Neural cell (in vitro differentiated cells): ENCODE measurements around the gene NFIA.

Source experiments
- CTCF ChIP-seq: fragments of 450-650 bp; IDR thresholded peaks from 2 replicates; pipeline ENCODE4 v1.5.1; 2014; ENCODE audit warnings: antibody characterized with exemption, mild to moderate bottlenecking, moderate library complexity; ENCODE audit not compliant: poor library complexity, severe bottlenecking
- EP300 ChIP-seq: fragments of 450-650 bp; conservative IDR thresholded peaks from 2 replicates; pipeline ENCODE4 v1.6.1; 2014; ENCODE audit warnings: antibody characterized with exemption, mild to moderate bottlenecking, moderate library complexity; ENCODE audit not compliant: poor library complexity, severe bottlenecking
- EZH2 ChIP-seq: fragments of 200-600, 300-800 bp; shearing (Covaris generic), sonication (generic); IDR thresholded peaks from 2 replicates; pipeline ENCODE4 v1.6.1; 2014; ENCODE audit warnings: antibody characterized with exemption, low read length, borderline replicate concordance, mild to moderate bottlenecking; ENCODE audit not compliant: insufficient read depth, poor library complexity, severe bottlenecking
- MXI1 ChIP-seq: fragments of 450-650 bp; conservative IDR thresholded peaks from 2 replicates; pipeline ENCODE4 v1.6.1; 2014; ENCODE audit warnings: antibody characterized with exemption, mild to moderate bottlenecking; ENCODE audit not compliant: poor library complexity, severe bottlenecking
- POLR2AphosphoS5 ChIP-seq: IDR thresholded peaks from 2 replicates; pipeline ENCODE4 v1.6.1; 2012
- RAD21 ChIP-seq: fragments of 450-650 bp; conservative IDR thresholded peaks from 2 replicates; pipeline ENCODE4 v1.6.1; 2014; ENCODE audit warnings: antibody characterized with exemption, mild to moderate bottlenecking, moderate library complexity
- REST ChIP-seq: IDR thresholded peaks from 2 replicates; pipeline ENCODE4 v1.6.1; 2012; ENCODE audit warnings: borderline replicate concordance
- SMC3 ChIP-seq: fragments of 450-650 bp; conservative IDR thresholded peaks from 2 replicates; pipeline ENCODE4 v1.6.1; 2014; ENCODE audit warnings: antibody characterized with exemption, mild to moderate bottlenecking, moderate library complexity; ENCODE audit not compliant: poor library complexity

- TF ChIP-seq CTCF (no peak), EP300 (no peak), MXI1 (no peak), POLR2AphosphoS5 (no peak), RAD21 (no peak), EZH2 (no peak), REST (no peak), SMC3 (no peak)
Observed at GRCh38 chr1:61046434-61046833, 35.9 kb upstream of the NFIA start.
